ENCODE measurements around the gene ADAMTS19. TPM values are rescaled to one million over a fixed set of nuclear protein-coding genes. Genes with fewer than 3 reads are reported as not detected.
"Not testable (repeated sequence)": the region's sequence is repeated elsewhere in the genome, so short reads cannot be mapped to it uniquely, and the experiment has no call there.

The ADAMTS19 gene
- total RNA-seq, 1 donor from 2014 or later: not detected

- no peak for DNase-seq
Measured at GRCh38 chr5:129477532-129477931, 17.4 kb downstream of the ADAMTS19 start.

- no peak for DNase-seq
Measured at GRCh38 chr5:129481161-129481560, 21.1 kb downstream of the ADAMTS19 start.

- no peak for DNase-seq
Measured at GRCh38 chr5:129496421-129496820, 36.3 kb downstream of the ADAMTS19 start.

- no peak for DNase-seq
Measured at GRCh38 chr5:129496864-129497595, 36.9 kb downstream of the ADAMTS19 start.

- no peak for DNase-seq
Measured at GRCh38 chr5:129499208-129499852, 39.2 kb downstream of the ADAMTS19 start.

- DNase-seq: no peak
Measured at GRCh38 chr5:129500101-129500500, 40.0 kb downstream of the ADAMTS19 start.

- no peak for DNase-seq
Measured at GRCh38 chr5:129506086-129506485, 46.0 kb downstream of the ADAMTS19 start.

GRCh38 chr5:129506950-129507349 is 46.9 kb downstream of the ADAMTS19 start:
- DNase-seq: no peak

- DNase-seq: no peak
Measured at GRCh38 chr5:129507527-129507926, 47.4 kb downstream of the ADAMTS19 start.

- DNase-seq: no peak
Measured at GRCh38 chr5:129508606-129509005, 48.5 kb downstream of the ADAMTS19 start.

GRCh38 chr5:129509363-129509975 is 49.4 kb downstream of the ADAMTS19 start:
- no peak for DNase-seq

- no peak for DNase-seq
Measured at GRCh38 chr5:129511291-129511690, 51.2 kb downstream of the ADAMTS19 start.

- DNase-seq: no peak
Measured at GRCh38 chr5:129541051-129541450, 81.0 kb downstream of the ADAMTS19 start.

- DNase-seq: no peak
Measured at GRCh38 chr5:129541648-129542251, 81.7 kb downstream of the ADAMTS19 start.

- DNase-seq: no peak
Measured at GRCh38 chr5:129547137-129547536, 87.0 kb downstream of the ADAMTS19 start.

GRCh38 chr5:129554134-129554904 is 94.2 kb downstream of the ADAMTS19 start:
- DNase-seq: no peak

- DNase-seq: no peak
Measured at GRCh38 chr5:129563585-129563984, 103.5 kb downstream of the ADAMTS19 start.

GRCh38 chr5:129569295-129569694 is 109.2 kb downstream of the ADAMTS19 start:
- DNase-seq: no peak

- no peak for DNase-seq
Measured at GRCh38 chr5:129572060-129572459, 112.0 kb downstream of the ADAMTS19 start.

- DNase-seq: not testable (repeated sequence)
Measured at GRCh38 chr5:129584496-129584895, 124.4 kb downstream of the ADAMTS19 start.

- no peak for DNase-seq
Measured at GRCh38 chr5:129591508-129592160, 131.5 kb downstream of the ADAMTS19 start.

GRCh38 chr5:129593525-129593924 is 133.4 kb downstream of the ADAMTS19 start:
- no peak for DNase-seq

Measured in dermis blood vessel endothelial cell (primary cell).